DMS53 (cell line): ENCODE measurements around the gene ATF5.
A peak's percentile ranks its signal among the peaks of the same experiment; 100 is the strongest.
"Not testable (repeated sequence)": the region's sequence is repeated elsewhere in the genome, so short reads cannot be mapped to it uniquely, and the experiment has no call there.

Source experiments
- DNase-seq: peaks from one replicate; lab custom pipeline; 2025; lab: John Stamatoyannopoulos, UW

Gene ATF5

DNA sequence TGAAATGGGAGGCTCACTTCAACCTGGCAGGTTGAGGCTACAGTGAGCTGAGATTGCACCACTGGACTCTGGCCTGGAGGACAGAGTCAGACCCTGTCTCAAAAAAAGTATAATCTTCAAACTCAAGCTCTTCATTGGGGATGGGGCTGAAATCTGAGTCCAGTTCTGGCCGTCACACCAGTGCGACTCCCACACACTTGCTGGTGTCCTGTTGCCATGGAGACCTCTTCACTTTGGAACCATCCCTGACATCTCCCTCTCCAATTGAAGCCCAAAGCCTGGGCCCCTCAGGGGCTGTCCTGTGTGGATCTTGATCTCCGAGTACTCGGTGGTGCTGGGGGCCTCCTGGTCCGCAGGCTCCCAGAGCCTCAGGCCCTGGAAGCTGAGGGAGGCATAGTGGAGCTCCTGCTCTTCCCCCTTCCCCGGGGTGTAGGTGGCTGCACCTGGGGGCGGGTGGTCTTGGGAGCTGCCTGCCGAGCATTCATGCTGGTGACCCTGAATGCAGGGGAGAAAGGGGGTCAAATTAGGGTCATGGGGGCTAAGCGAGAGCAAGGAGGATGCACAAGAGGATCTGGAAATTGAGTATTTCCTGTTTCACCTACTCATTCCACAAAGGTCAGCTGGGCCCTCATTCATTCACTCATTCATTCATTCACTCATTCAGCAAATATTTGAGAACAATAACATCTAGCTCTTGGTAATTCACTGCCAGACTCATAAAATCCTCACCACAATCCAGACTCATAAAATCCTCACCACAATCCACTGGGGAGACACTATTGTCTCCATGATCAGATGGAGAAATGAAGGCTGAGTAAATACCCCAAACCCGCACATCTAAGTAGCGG is 21.0 kb downstream of the ATF5 start:
- DNase-seq: no peak

GRCh38 chr19:49950590-49950948 is 21.6 kb downstream of the ATF5 start:
- no peak for DNase-seq

DNA sequence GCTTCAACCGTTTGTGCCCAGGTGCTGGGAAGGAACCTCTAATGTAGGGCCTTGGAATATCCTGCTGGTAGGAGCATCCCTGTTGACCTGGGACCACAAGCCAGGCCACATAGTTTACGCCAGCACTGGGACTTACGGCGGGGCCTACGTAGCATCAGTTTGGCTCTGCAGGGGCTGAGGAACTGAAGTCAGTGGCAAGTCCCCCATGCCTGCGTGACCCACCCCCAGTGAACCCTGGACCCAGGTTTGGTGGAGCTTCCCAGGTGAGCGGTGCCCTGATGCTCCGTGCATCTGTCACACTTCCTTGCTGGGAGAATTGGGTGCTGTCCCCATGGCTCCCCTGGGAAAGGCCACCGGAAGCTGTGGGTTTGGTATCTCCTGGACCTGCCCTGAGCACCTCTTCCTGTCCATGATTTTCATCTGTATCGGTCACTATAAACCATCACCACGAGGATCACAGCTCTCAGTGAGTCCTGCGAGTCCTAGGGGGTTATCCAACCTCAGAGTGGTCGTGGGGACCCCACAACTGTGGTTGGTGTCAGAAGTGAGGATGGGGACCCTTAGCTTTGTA is 22.0 kb downstream of the ATF5 start:
- no peak for DNase-seq

- no peak for DNase-seq
These were observed 22.9 kb downstream of the ATF5 start for GRCh38 chr19:49951806-49952478.

- DNase-seq: no peak
These were observed 23.5 kb downstream of the ATF5 start for GRCh38 chr19:49952479-49952836.

- DNase-seq: no peak
These were observed 23.9 kb downstream of the ATF5 start for GRCh38 chr19:49952906-49953305.

DNA sequence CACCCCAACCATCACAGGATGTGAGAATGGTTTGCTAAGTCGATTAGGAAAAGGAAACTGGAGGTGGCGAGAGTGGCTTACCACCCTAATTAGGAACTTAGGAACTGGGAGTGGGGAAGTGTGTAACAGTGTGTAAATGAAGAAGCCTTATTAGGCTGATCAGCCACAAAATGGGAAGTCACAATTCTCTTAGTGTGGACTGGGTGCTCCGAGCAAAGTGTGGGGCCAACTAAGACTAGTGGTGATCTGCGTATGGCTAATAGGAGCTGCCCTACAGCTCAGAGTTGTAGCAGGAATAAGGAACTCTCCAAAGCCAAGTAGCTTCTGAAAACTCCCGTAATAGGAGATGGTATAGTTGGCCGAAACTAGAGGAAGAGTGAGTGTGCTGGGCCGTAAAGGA is 24.4 kb downstream of the ATF5 start:
- DNase-seq: no peak

DNA sequence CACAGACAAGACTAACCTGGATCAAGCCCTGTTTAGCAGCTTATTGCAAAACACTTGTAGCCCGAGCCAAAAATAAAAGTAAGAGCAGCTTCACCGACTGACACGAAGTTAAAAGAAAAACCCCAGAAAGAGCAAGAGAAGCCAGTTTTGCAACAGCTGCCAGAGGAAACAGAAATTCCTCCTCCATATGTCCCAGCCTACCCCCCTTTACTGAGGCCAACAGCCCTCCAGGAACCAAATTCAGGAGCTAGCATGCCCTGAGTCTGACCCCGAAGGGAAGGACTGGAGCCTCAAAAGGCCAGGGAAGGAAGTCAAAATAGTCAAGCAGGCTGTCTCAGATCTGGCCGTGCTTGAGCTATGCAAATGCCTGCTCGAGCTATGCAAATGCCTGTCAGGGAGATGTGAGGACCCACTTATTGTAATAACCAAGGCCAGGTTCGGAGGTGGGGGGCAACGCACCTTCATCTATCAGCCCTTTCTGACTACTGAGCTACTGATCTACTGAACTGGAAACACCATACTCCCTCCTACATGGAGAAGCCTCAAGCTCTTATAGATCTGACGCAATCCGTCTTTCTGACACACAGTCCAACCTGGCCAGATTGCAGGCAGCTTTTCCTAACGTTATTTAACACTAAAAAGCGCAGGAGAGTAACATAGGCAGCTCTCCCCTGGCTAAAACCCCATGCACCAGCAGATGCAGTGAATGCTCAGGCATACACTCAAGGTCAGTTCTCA is 25.3 kb downstream of the ATF5 start:
- DNase-seq: peak; percentile 34

GRCh38 chr19:49954933-49955332 is 25.9 kb downstream of the ATF5 start:
- peak; percentile 68 for DNase-seq

DNA sequence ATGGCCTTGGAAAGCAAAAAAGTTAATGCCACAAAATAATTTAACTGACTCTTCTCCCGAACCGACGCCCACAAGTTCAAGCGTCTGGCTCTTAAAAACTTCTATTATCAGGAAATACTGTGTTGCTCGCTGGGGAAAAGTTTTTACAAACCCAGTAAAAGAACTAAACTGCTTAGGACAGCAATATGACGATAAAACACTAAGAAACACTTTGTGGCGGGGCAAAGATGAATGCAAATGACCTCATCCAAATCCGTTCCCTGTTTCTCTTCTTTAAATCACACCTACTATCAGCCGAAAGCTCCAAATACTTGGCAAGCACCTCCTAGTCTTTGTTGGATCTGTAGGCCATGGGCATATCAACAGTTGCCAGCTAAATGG is 27.1 kb downstream of the ATF5 start:
- no peak for DNase-seq

- DNase-seq: no peak
These were observed 28.4 kb downstream of the ATF5 start for GRCh38 chr19:49957262-49957915.

GRCh38 chr19:49958144-49958543 is 29.1 kb downstream of the ATF5 start:
- DNase-seq: not testable (repeated sequence)

GRCh38 chr19:49958596-49958995 is 29.6 kb downstream of the ATF5 start:
- DNase-seq: not testable (repeated sequence)

- DNase-seq: not testable (repeated sequence)
These were observed 30.9 kb downstream of the ATF5 start for GRCh38 chr19:49959892-49960291.

- not testable (repeated sequence) for DNase-seq
These were observed 32.0 kb downstream of the ATF5 start, which contains the start of gene SIGLEC11 for GRCh38 chr19:49960980-49961379. Gene SIGLEC11 (minus strand): TSS chr19:49961172. CDS start chr19:49961081, 91 bp downstream.

DNA sequence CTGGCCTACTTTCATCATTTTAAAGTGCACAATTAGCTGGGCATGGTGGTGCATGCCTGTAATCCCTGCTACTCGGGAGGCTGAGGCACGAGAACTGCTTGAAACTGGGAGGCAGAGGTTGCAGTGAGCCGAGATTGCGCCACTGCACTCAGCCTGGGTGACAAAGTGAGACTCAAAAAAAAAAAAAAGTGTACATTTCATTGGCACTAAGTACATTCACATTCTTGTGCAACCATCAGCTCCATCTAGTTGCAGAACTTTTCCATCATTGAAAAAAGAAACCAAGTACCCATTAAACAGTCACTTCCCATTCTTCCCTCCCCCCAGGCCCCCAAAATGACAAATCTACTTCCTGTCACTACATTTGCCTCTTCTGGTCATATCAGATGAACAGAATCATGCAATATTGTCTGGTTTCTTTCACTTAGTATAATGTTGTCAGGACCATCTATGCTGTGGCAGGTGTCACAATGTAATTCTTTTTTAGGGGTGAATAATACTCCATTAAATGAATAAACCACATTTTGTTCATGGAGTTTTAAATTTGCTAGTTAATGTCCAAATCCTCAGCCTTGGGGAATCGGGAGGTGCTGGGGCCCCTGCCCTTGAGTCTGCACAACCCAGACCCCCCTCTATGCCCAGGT is 39.4 kb downstream of the ATF5 start:
- no peak for DNase-seq

- not testable (repeated sequence) for DNase-seq
These were observed 40.4 kb downstream of the ATF5 start for GRCh38 chr19:49969355-49969754.

DNA sequence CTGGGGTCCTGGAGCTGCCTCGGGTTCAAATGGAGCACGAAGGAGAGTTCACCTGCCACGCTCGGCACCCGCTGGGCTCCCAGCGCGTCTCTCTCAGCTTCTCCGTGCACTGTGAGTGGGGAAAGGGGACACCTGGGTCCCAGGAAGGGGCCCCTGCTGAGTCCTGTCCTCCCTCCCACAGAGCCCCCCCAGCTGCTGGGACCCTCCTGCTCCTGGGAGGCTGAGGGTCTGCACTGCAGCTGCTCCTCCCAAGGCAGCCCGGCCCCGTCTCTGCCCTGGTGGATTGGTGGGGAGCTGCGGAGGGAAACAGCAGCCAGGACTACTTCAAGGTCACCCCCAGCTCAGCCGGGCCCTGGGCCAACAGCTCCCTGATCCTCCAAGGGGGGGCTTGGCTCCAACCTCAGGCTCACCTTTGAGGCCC is 43.0 kb downstream of the ATF5 start:
- DNase-seq: no peak

- DNase-seq: no peak
These were observed 43.8 kb downstream of the ATF5 start for GRCh38 chr19:49972841-49973240.

- no peak for DNase-seq
These were observed 45.0 kb downstream of the ATF5 start for GRCh38 chr19:49973987-49974386.

- DNase-seq: no peak
These were observed 46.0 kb downstream of the ATF5 start for GRCh38 chr19:49975051-49975450.
